ENCODE results near the gene IL20RA. TPM values are rescaled to one million over a fixed set of nuclear protein-coding genes. Genes with fewer than 3 reads are reported as not detected.
A peak's percentile ranks its signal among the peaks of the same experiment; 100 is the strongest.

IL20RA gene
- total and polyA plus RNA-seq, 2 of the 8 experiments (the other 6 are each of a cell fraction or from before 2014, with no cell fraction given) = 1.3 to 1.7 TPM

- FAIRE-seq (no peak), DNase-seq (ENCODE audit: low read depth in 1 of 2, low spot score in 2 of 2) (no peak)
- Histone ChIP-seq H2BK15ac (ENCODE audit: low read length) (no peak overlapping the region), H3K27ac (ENCODE audit: low read depth, low read length) (no peak overlapping the region), H3K4ac (replicated peaks; ENCODE audit: insufficient read length, low read depth, low read length) (peak overlapping the region; percentile 59), H2BK12ac (ENCODE audit: low read depth, low read length) (no peak overlapping the region), H4K20me1 (replicated peaks in 1 of 2; ENCODE audit: control insufficient read depth in 1 of 2, insufficient read depth in 2 of 2, low read length in 2 of 2) (no peaks in the 10 kb centered on the region), H3K4me3 (ENCODE audit: extremely low read depth in 1 of 4, insufficient read depth in 2 of 4, low read depth in 3 of 4, low read length in 4 of 4) (no peak overlapping the region), H3K9ac (replicated peaks in 1 of 4; ENCODE audit: extremely low read depth in 1 of 4, low read depth in 3 of 4, low read length in 3 of 4) (no peak overlapping the region), H3K14ac (ENCODE audit: insufficient read length) (no peak overlapping the region), H2AK5ac (ENCODE audit: low read depth, low read length) (no peak overlapping the region; the same call in 1 of the 2 replicates), H3K23me2 (ENCODE audit: low read depth, low read length) (no peaks in the 10 kb centered on the region), H2BK120ac (replicated peaks; ENCODE audit: low read depth, low read length) (no peak overlapping the region), H3K79me1 (ENCODE audit: low read depth, low read length) (no peaks in the 10 kb centered on the region), H3K36me3 (ENCODE audit: control insufficient read depth in 2 of 4, insufficient read depth in 4 of 4, low read length in 3 of 4) (no peaks in the 10 kb centered on the region), H3K56ac (replicated peaks; ENCODE audit: insufficient read length, low read depth, low read length) (no peak overlapping the region), H2BK20ac (ENCODE audit: low read length) (no peak overlapping the region), H3K27me3 (replicated peaks in 1 of 4; ENCODE audit: control insufficient read depth in 3 of 4, extremely low read depth in 1 of 4, insufficient read depth in 3 of 4, low read length in 3 of 4) (no peaks in the 10 kb centered on the region; a peak in 1 of 7 replicates), H3K4me1 (replicated peaks in 1 of 4; ENCODE audit: control insufficient read depth in 3 of 4, insufficient read depth in 4 of 4, low read length in 3 of 4) (peaks cover 0 to 8% (median 4%) of the 10 kb centered on the region in 4 experiments; a peak in 4 of 7 replicates), H2BK5ac (ENCODE audit: low read depth, low read length) (no peak overlapping the region), H2AFZ (ENCODE audit: low read length) (no peak overlapping the region), H3K4me2 (ENCODE audit: insufficient read depth in 1 of 2, low read depth in 2 of 2, low read length in 2 of 2) (no peak overlapping the region), H3K23ac (ENCODE audit: insufficient read length) (no peak overlapping the region), H3K18ac (ENCODE audit: extremely low read depth, low read length) (no peak overlapping the region), H4K91ac (replicated peaks; ENCODE audit: insufficient read length, low read length) (no peak overlapping the region), H3K9me3 (ENCODE audit: insufficient read depth in 2 of 2, low read depth in 1 of 2, low read length in 1 of 2) (no peaks in the 10 kb centered on the region), H4K8ac (ENCODE audit: extremely low read depth, insufficient read depth, low read length) (no peak overlapping the region), H4K5ac (ENCODE audit: insufficient read length, low read depth, low read length) (no peak overlapping the region), H3K79me2 (ENCODE audit: control insufficient read depth in 1 of 2, insufficient read depth in 2 of 2, low read length in 2 of 2) (no peaks in the 10 kb centered on the region)
- POLR2A ChIA-PET (ENCODE audit: partially characterized antibody) = no interaction called here
- 88% methylated on average over 5 of the region's 5 CpGs; no CpG with 5 or more reads in 1 of the 2 experiments for WGBS, 2 experiments (ENCODE audit: extremely low coverage in 1 of 2, insufficient coverage in 1 of 2, insufficient read length in 1 of 2, insufficient replicate concordance in 2 of 2, low coverage in 1 of 2, low lambda C conversion rate in 2 of 2, missing lambda C conversion rate in 1 of 2)
- CTCF ChIA-PET (ENCODE audit: partially characterized antibody) = interaction anchor here (1.1 to 2.0 kb wide), 3 partner anchors 10 to 133 kb away, joined by 3 to 5 read pairs (median 3); no protein-coding TSS in a partner anchor
- TF ChIP-seq GABPA (IDR thresholded peaks at IDR 0.05; ENCODE audit: borderline replicate concordance, insufficient read depth, low read length) (no peak), NRF1 (IDR thresholded peaks at IDR 0.05; ENCODE audit: low read depth, low read length) (no peak), RFX5 (IDR thresholded peaks at IDR 0.05; ENCODE audit: borderline replicate concordance, low read depth, low read length) (no peak), BCL11A (IDR thresholded peaks at IDR 0.05; ENCODE audit: low read depth in 2 of 2, low read length in 2 of 2) (no peak), ATF2 (IDR thresholded peaks at IDR 0.05; ENCODE audit: low read length) (no peak), SP1 (IDR thresholded peaks at IDR 0.05; ENCODE audit: low read depth, low read length) (no peak), CBX8 (IDR thresholded peaks at IDR 0.05; ENCODE audit: borderline replicate concordance, low read depth, low read length) (no peak), KDM4A (IDR thresholded peaks at IDR 0.05; ENCODE audit: low read depth, low read length, severe bottlenecking) (no peak), FOSL1 (IDR thresholded peaks at IDR 0.05; ENCODE audit: insufficient read depth, low read depth, low read length) (no peak), EGR1 (IDR thresholded peaks at IDR 0.05; ENCODE audit: borderline replicate concordance, low read depth, low read length) (no peak), RBBP5 (IDR thresholded peaks at IDR 0.05; ENCODE audit: borderline replicate concordance, low read depth, low read length) (no peak), SIRT6 (IDR thresholded peaks at IDR 0.05; ENCODE audit: low read length) (no peak), CEBPB (IDR thresholded peaks at IDR 0.05; ENCODE audit: low read depth, low read length) (no peak)
Observed at GRCh38 chr6:136979206-136979605, 65.6 kb downstream of the IL20RA start.
